B cell (primary cell): ENCODE measurements around the gene TTC32. TPM values are rescaled to one million over a fixed set of nuclear protein-coding genes. Genes with fewer than 3 reads are reported as not detected.
"Not testable (repeated sequence)": the region's sequence is repeated elsewhere in the genome, so short reads cannot be mapped to it uniquely, and the experiment has no call there.

ENCODE experiments used
- ATAC-seq: fragments of 200-7000 bp; cut with Tn5 transposase; one replicate; pipeline ENCODE4 v1.10.0; 2021; ENCODE audit warnings: low read depth, mild to moderate bottlenecking, moderate number of reproducible peaks, moderate library complexity
- CTCF ChIA-PET: fragments of 350-600 bp; sonication (Branson Sonifier 250); formaldehyde crosslinking; loops from one replicate; lab custom pipeline; 2021; ENCODE audit warnings: antibody characterized with exemption, inconsistent platforms; lab: Charles Lee
- POLR2A ChIA-PET: fragments of 350-600 bp; sonication (Branson Sonifier 250); formaldehyde crosslinking; loops from one replicate; lab custom pipeline; 2021; ENCODE audit warnings: antibody characterized with exemption; lab: Charles Lee
- DNase-seq: peaks from one replicate; pipeline ENCODE4 v3.0.0; 2013
- H2AFZ ChIP-seq: 2 replicates; pipeline ENCODE4 v1.6.1; 2012; ENCODE audit warnings: mild to moderate bottlenecking, low read depth, low read length; ENCODE audit not compliant: insufficient read depth, poor library complexity, severe bottlenecking
- H3K27ac ChIP-seq, 2 donors: 1 replicate in 1 of 2; 2 replicates in 1 of 2; pipeline ENCODE4 v1.5.1; 2012 to 2013; ENCODE audit warnings: low read length in 2 of 2, mild to moderate bottlenecking in 2 of 2, moderate library complexity in 1 of 2
- H3K27me3 ChIP-seq, 4 experiments: fragments of 200-600 bp in 1 of 4; sonication (generic) in 1 of 4; replicated peaks in 1 of 4; 1 replicate in 2 of 4; 2 replicates in 2 of 4; pipeline versions ENCODE4 v1.6.1 to v1.7.0; 2013 to 2016; ENCODE audit warnings: low read length in 3 of 4, mild to moderate bottlenecking in 2 of 4, mixed read lengths in 1 of 4, moderate library complexity in 1 of 4; ENCODE audit not compliant: insufficient read depth in 4 of 4, control insufficient read depth in 3 of 4; ENCODE audit errors: control extremely low read depth in 1 of 4
- H3K36me3 ChIP-seq, 2 experiments: replicated peaks in 1 of 2; 1 replicate in 1 of 2; 2 replicates in 1 of 2; pipeline versions ENCODE4 v1.6.1 to v1.7.1; 2013; ENCODE audit warnings: low read length in 1 of 2; ENCODE audit not compliant: insufficient read depth in 2 of 2, control insufficient read depth in 1 of 2; ENCODE audit errors: control extremely low read depth in 1 of 2, extremely low read depth in 1 of 2
- H3K4me1 ChIP-seq, 2 donors: fragments of 200-600 bp in 1 of 2; sonication (generic) in 1 of 2; 1 replicate in 1 of 2; 2 replicates in 1 of 2; pipeline versions ENCODE4 v1.5.1 to v1.6.1; 2013 to 2017; ENCODE audit warnings: low read length in 2 of 2; ENCODE audit not compliant: control insufficient read depth in 2 of 2, insufficient read depth in 2 of 2
- H3K4me2 ChIP-seq: replicated peaks from 2 replicates; pipeline ENCODE3; 2012; ENCODE audit warnings: mild to moderate bottlenecking, low read depth, low read length; ENCODE audit not compliant: poor library complexity, severe bottlenecking
- H3K4me3 ChIP-seq, 5 experiments: fragments of 200-600 bp in 1 of 5; sonication (generic) in 1 of 5; 1 replicate in 3 of 5; 2 replicates in 2 of 5; pipeline versions ENCODE4 v1.5.1 to v1.7.0; 2011 to 2016; ENCODE audit warnings: low read length in 4 of 5, mild to moderate bottlenecking in 4 of 5, low read depth in 2 of 5, control low read depth in 1 of 5, moderate library complexity in 1 of 5; ENCODE audit not compliant: insufficient read depth in 1 of 5; ENCODE audit errors: control extremely low read depth in 1 of 5, extremely low read depth in 1 of 5
- H3K79me2 ChIP-seq: fragments of 200-600 bp; sonication (generic); one replicate; pipeline ENCODE4 v1.6.0; 2016; ENCODE audit warnings: low read length; ENCODE audit not compliant: control insufficient read depth, insufficient read depth
- H3K9ac ChIP-seq: fragments of 200-600 bp; sonication (generic); 2 replicates; pipeline ENCODE4 v1.6.1; 2017; ENCODE audit warnings: mild to moderate bottlenecking, low read length, moderate library complexity
- H3K9me3 ChIP-seq, 3 donors: one replicate each; pipeline versions ENCODE4 v1.6.1 to v1.7.1; 2013; ENCODE audit warnings: low read length in 2 of 3; ENCODE audit not compliant: control insufficient read depth in 2 of 3, insufficient read depth in 1 of 3; ENCODE audit errors: control extremely low read depth in 1 of 3
- H4K20me1 ChIP-seq: 2 replicates; pipeline ENCODE4 v1.6.0; 2012; ENCODE audit warnings: mild to moderate bottlenecking, low read length; ENCODE audit not compliant: insufficient read depth, control insufficient read depth, poor library complexity, severe bottlenecking
- H3K27ac Mint-ChIP-seq: one replicate; pipeline ENCODE4 v1.8.0; 2021; ENCODE audit warnings: mixed read lengths
- H3K27me3 Mint-ChIP-seq: one replicate; pipeline ENCODE4 v1.8.0; 2021; ENCODE audit warnings: mixed read lengths
- H3K4me1 Mint-ChIP-seq: one replicate; pipeline ENCODE4 v1.8.0; 2021; ENCODE audit warnings: mixed read lengths
- H3K4me3 Mint-ChIP-seq: one replicate; pipeline ENCODE4 v1.8.0; 2021; ENCODE audit warnings: mixed read lengths
- H3K9me3 Mint-ChIP-seq: one replicate; pipeline ENCODE4 v1.8.0; 2022; ENCODE audit warnings: mixed read lengths; ENCODE audit not compliant: insufficient read depth
- CTCF ChIP-seq: fragments of 200-600 bp; IDR thresholded peaks from one replicate; pipeline ENCODE4 v1.8.0; 2022; ENCODE audit warnings: antibody characterized with exemption, mild to moderate bottlenecking
- EZH2 ChIP-seq: IDR thresholded peaks from 2 replicates; pipeline ENCODE4 v1.6.1; 2012; ENCODE audit warnings: borderline replicate concordance, low read depth, mild to moderate bottlenecking, moderate library complexity, low read length; ENCODE audit not compliant: insufficient read depth, poor library complexity, severe bottlenecking
- WGBS: methylation state at CpG from one replicate; pipeline ENCODE4 v1.1.5; 2013; ENCODE audit warnings: missing lambda C conversion rate; ENCODE audit not compliant: insufficient coverage; 5-methylcytosine and 5-hydroxymethylcytosine counted together
- intact Hi-C: fragments of 100-400 bp; cut with micrococcal nuclease; formaldehyde crosslinking; loops from one replicate; pipeline ENCODE4 v1.10.0; 2022
- polyA plus RNA-seq: library from polyadenylated mRNA; depleted of rRNA; stranded (reverse); fragments of >200 nt; gene quantifications from 2 replicates; pipeline ENCODE4 v1.2.3, GENCODE V29; 2012
- total RNA-seq, 2 donors: library from RNA; stranded (reverse); fragments of 120-200 nt in 1 of 2; gene quantifications; 1 replicate in 1 of 2; 2 replicates in 1 of 2; pipeline versions ENCODE4 v1.2.3 to v1.2.4, GENCODE V29; 2013 to 2022

The TTC32 gene
- total and polyA plus RNA-seq, 2 donors (not counting 1 experiment from before 2014, with no cell fraction given), result 27.7 to 38.1 TPM

GRCh38 chr2:19881908-19882265, 19.9 kb downstream of the TTC32 start:
- Mint-ChIP-seq H3K27me3 (no peaks in the 10 kb centered on the region), H3K4me3 (no peak overlapping the region), H3K4me1 (no peaks in the 10 kb centered on the region), H3K27ac (no peak overlapping the region), H3K9me3 (no peaks in the 10 kb centered on the region)
- Histone ChIP-seq H2AFZ (no peak overlapping the region), H3K27ac (no peak overlapping the region), H3K9ac (no peak overlapping the region), H3K79me2 (no peaks in the 10 kb centered on the region), H3K4me2 (no peak overlapping the region), H3K4me3 (no peak overlapping the region), H3K36me3 (no peaks in the 10 kb centered on the region), H3K9me3 (no peaks in the 10 kb centered on the region), H4K20me1 (no peaks in the 10 kb centered on the region), H3K4me1 (no peaks in the 10 kb centered on the region), H3K27me3 (no peaks in the 10 kb centered on the region)
- intact Hi-C loops, result no loop called here
- ChIA-PET POLR2A (no interaction called here), CTCF (no interaction called here)
- TF ChIP-seq CTCF, result no peak
- TF ChIP-seq EZH2, result no peak
- WGBS, result 86% methylated on average over 1 of the region's 2 CpGs
- DNase-seq (no peak), ATAC-seq (no peak)

- Histone ChIP-seq H3K27ac (no peak overlapping the region), H3K4me2 (no peak overlapping the region), H3K4me3 (no peak overlapping the region), H4K20me1 (no peaks in the 10 kb centered on the region), H3K79me2 (no peaks in the 10 kb centered on the region), H2AFZ (no peak overlapping the region), H3K4me1 (no peaks in the 10 kb centered on the region), H3K36me3 (peaks cover 0 to 2% of the 10 kb centered on the region in 2 experiments), H3K9me3 (no peaks in the 10 kb centered on the region), H3K9ac (no peak overlapping the region), H3K27me3 (no peaks in the 10 kb centered on the region)
- no peaks in the 10 kb centered on the region for H3K4me1 Mint-ChIP-seq
- DNase-seq, result no peak
- TF ChIP-seq CTCF (no peak), EZH2 (no peak)
- H3K9me3 Mint-ChIP-seq, result no peaks in the 10 kb centered on the region
- no peaks in the 10 kb centered on the region for H3K27me3 Mint-ChIP-seq
- WGBS, result 70% methylated on average over 2 of the region's 2 CpGs
- no peak overlapping the region for H3K4me3 Mint-ChIP-seq
- H3K27ac Mint-ChIP-seq, result no peak overlapping the region
- ATAC-seq, result no peak
- intact Hi-C loops, result no loop called here
- ChIA-PET CTCF (no interaction called here), POLR2A (no interaction called here)
These were observed 20.4 kb downstream of the TTC32 start for GRCh38 chr2:19881221-19881907.

GRCh38 chr2:19880191-19880590, 21.6 kb downstream of the TTC32 start:
- DNase-seq, ATAC-seq, H3K4me1 Mint-ChIP-seq, POLR2A ChIA-PET, H3K9ac ChIP-seq, CTCF ChIA-PET, H3K4me3 Mint-ChIP-seq, H3K27me3 ChIP-seq, H3K4me2 ChIP-seq, H4K20me1 ChIP-seq, intact Hi-C loops, H3K4me1 ChIP-seq, H3K27me3 Mint-ChIP-seq, H3K9me3 Mint-ChIP-seq, H3K27ac Mint-ChIP-seq, H3K9me3 ChIP-seq, H3K4me3 ChIP-seq, H2AFZ ChIP-seq, H3K27ac ChIP-seq, H3K79me2 ChIP-seq, H3K36me3 ChIP-seq: not testable (repeated sequence)
